Gastroesophageal sphincter (tissue), 2 donors: ENCODE data around the gene MZT2B.
"Not testable (repeated sequence)": the region's sequence is repeated elsewhere in the genome, so short reads cannot be mapped to it uniquely, and the experiment has no call there.

ENCODE experiments used
- POLR2A ChIP-seq, 2 donors: fragments of 450-650 bp; IDR thresholded peaks; one replicate each; pipeline ENCODE4 v1.6.1; 2017; ENCODE audit warnings: antibody characterized with exemption in 2 of 2, mild to moderate bottlenecking in 2 of 2, moderate library complexity in 1 of 2
- POLR2AphosphoS5 ChIP-seq: sonication (generic); formaldehyde crosslinking; IDR thresholded peaks from one replicate; pipeline ENCODE4 v1.6.1; 2017; ENCODE audit warnings: antibody characterized with exemption

DNA sequence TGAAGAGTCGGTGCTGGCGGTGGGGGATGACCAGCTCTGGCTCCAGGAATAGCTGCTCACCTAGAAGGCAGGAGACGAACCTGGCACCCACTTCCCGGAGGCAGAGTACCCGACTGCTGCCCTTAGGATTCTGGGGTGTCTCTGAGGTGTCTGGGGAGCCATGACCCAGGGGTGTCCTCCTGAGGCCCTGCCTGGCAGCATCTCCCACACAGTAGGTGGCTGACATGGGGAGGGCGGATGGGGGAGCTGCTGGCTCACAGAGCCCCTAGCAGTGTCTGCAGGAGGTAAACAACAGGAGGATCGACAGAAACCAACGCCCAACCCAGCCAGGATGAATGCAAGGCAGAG is 27.7 kb upstream of the MZT2B start:
- TF ChIP-seq POLR2AphosphoS5; POLR2A (IDR thresholded peaks at IDR 0.05): not testable (repeated sequence)
